ENCODE results near the gene TRIM38.
"Not testable (repeated sequence)": the region's sequence is repeated elsewhere in the genome, so short reads cannot be mapped to it uniquely, and the experiment has no call there.

TRIM38 gene, protein sequence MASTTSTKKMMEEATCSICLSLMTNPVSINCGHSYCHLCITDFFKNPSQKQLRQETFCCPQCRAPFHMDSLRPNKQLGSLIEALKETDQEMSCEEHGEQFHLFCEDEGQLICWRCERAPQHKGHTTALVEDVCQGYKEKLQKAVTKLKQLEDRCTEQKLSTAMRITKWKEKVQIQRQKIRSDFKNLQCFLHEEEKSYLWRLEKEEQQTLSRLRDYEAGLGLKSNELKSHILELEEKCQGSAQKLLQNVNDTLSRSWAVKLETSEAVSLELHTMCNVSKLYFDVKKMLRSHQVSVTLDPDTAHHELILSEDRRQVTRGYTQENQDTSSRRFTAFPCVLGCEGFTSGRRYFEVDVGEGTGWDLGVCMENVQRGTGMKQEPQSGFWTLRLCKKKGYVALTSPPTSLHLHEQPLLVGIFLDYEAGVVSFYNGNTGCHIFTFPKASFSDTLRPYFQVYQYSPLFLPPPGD

DNA sequence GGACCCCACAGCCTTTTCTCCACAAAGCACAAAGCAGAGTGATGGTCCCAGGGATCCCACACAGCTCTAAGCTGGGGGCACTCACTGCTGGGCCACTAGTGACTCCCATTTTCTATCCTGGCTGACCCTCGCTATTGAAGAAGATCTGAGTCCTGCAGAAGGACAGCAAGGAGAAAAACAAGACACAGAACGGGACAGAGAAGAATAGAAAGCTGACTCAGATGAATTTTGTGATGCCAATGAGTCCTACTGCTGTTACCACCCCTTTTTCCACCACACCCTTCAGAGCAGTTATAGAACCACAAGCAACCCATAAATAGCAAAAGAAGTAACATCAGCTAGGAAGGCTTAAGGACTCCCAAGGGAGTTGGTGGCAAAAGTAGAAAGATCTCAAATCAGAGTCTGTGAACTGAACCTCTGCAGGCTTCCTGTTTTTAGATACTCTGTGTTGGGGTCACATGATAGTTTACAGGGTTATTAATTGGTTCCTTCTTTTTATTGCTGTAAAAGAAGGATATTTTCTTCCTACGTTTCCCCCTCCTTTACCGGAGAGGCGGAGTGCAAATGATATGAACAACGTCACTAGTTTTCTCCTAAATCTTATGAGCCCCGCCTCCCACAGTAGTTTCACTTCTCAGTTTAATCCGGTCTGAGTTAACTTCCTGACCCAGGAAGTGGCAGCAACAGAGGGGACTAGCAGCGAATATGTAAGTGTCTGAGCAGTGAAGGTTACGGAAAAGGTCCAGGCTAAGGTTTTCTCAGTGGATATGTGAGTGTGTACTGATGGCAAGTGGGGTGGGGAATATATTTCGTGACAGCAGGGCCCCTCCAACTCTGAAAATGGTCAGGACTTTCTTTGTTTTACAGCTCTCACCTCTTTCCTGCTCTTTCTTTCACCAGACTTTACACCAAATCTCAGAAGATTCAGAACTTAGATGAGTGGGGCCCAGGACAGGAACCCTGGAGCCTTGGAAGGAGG, at the start of gene TRIM38:
TSS of gene TRIM38 (plus strand) at position 654 of the 979 bp plus-strand sequence. CDS start 3,721 bp downstream, outside the sequence.
- DNase-seq, result peak; percentile 55 to 75

DNA sequence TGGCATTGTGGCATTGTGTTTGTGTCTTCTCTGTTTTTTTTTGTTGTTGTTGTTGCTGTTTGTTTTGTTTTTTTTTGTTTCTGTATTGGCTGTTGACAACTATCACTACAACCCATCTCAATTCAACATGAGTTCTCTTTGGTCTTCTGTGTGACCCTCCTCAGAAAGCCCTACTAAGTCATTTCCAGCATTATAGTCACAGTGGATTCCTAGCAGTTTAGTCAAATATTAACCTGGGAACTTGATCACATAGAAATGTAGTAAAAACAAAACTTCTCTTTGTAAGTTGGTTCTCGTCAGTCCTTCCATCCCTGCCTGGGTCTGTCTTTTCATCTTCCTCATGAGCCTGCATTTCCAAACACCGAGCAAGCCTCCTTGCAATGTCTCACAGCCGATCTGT, 48.9 kb upstream of the TRIM38 start:
- no peak for DNase-seq

DNA sequence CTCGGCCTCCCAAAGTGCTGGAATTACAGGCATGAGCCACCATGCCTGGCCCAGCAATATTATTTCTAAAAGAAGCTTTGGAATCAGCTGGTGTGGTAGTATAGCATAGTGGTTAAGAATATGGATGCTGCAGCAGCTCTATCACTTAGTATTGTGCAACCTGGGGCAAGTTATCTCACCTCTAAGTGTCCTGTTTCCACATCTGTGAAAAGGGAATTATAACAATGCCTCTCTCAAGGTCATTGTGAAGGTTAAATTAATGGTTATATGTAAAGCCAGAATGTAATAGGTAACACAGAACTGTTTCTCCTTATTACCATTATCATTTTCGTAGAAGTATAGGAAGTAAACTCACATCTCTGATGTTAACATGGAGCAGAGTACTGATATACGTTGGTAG, 46.3 kb upstream of the TRIM38 start:
- no peak for DNase-seq

DNA sequence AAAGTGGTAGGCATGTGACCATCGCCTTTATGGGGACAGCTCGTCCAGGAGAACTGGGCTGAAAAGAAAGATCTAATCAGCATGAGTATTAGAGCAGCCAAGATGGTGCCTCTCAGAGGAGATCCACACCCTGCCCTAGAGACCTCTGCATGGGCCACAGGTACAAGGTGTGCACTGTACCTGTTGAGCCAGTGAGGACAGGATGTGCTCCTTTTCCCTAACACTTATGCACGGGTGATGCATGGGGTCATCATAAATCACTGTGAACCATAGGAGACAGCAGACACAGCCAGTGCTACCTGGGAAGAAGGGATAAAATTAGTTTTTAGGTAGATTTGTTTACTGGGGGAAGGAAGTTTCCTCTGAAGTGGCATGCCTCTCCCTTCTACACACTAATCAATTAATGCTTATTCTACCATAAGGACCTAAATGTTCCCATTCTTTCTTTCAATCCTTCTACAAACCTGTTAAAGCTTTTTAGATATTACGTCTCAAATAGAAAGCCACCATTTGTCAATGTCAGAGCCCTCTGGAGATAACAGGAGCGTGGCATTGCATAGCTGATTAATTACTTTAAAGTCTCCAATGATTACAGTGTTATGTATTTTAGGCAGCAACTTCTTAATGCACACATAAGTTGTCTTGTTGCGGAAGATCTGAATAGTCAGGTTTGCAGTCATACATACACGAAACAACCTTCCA, 45.7 kb upstream of the TRIM38 start:
- no peak for DNase-seq

DNA sequence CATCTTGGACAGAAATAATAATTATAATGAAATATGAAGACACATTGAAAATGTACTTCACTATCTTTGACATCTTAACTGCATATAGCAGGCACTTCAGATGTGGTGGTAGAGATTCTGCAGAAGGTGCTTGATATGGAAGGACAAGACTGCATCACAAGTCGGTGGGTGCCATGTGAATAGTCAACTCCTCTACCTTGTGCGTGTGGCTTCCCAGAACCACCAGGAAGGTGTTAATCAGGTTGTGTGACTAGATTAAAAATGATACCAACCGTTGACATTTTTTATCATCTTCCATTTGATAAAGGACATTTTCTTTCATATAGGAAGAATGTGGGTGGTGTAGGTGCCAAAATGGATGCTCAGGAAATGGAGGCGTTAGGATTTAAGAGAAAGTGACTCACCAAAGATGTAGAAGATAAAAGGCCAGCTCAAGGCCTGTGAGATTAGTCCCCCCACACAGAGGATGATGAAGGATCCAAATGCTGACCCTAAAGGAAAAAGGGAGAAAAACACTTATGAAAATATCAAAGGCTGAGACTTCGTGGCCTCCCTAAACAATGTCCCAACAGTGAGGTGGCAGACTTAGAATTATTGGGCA, 44.4 kb upstream of the TRIM38 start:
- peak in 1 of 2 donors; percentile 25 for DNase-seq

DNA sequence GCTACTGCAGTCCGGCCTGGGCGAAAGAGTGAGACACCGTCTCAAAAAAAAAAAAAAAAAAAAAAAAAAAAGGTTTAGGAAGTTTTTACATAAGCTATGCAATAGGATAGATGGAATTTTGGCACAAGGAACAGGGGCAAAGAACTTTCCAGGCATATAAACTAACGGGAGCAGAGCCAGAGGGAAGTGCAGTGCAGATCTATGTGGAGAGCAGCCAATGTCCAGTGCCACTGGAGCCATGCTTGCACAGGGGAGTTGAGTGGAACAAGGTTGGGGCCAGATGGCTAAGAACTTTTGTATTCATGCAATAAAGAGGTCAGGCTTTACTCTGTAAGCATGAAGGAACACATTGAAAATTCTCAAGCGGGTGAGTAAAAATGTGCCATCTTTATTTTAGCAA, 42.9 kb upstream of the TRIM38 start:
- no peak for DNase-seq

DNA sequence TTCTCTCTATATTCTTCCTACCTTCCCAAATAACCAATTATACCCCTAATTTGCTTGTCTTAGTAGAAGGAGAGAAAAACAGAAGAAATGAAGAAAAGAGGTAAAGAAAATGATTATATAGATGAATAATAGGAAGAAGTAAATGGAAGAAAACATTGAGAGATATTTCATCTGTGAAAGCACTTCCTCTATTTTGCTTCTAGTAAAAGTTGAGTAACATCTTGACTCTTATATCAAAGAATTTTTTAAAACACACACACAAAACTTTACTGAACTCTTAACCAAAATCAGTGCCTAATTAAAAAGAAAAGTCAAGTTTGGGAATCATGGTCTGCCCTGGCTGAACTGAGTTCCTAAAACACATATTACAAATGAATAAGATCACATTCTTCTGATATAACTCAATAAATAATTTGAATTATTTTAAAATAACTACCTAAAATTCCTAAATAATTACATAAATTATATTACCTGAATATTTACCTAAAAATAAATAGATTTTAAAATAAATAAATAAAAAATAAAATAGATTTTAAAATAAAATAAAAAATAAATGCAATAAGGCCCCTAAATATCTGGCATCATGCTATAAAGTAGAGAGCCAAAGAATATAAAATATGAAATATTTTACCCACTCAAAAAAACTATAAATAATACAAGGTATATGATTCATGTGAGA, 40.9 kb upstream of the TRIM38 start:
- no peak for DNase-seq

DNA sequence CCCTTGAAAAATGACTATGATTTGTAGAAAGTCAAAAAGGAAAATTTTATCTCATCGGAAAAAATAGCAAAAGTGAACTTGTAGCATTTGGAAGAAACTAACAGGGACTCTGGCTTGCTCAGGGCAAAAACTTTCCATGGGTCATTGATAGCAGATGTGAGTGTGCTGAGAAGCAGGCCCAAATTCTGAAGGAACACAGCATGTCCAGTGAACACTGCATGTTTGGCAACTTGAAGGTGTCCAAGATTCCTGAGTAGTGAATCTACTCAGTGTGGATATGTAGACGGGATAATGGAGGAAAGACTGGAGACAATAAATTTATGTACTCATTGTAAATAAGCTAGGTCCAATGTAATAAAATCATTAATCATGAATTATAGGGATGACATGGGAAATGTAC, 40.3 kb upstream of the TRIM38 start:
- DNase-seq, result no peak

DNA sequence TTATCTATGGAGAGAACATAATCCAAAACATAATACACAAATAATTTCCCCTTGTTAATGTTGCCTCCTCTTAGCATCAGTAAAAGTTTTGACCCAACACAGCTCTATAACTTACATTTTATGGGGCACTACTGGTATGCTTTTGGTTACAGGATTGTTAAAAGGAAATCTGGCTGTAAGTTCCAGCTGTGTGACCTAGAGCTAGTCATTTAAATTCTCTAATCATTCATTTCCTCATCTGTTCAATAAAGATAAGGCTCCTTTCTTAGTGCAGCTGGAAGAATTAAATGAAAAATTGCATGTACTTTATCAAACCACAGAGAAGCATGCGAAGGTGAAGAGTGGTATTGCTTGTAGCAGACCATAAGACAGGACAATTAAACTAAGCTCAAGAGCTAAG, 36.7 kb upstream of the TRIM38 start:
- DNase-seq, result no peak

DNA sequence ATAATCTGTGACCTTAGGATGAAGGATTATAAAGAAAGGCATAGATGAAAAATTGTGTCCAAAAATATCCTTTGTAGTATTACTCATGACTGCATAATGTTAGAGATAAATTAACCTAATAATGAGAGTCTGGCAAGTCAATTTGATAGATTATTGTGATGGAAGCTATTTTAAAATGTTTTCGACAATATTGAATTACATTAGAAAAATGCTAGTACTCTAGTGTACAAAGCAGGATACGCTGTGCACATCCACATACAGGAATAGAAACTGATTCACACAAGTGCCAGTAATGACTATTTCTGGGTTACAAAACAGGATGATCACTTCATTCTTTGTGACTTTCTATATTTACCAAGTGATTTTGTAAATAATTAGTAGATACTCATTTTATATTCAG, 35.4 kb upstream of the TRIM38 start:
- DNase-seq, result no peak

DNA sequence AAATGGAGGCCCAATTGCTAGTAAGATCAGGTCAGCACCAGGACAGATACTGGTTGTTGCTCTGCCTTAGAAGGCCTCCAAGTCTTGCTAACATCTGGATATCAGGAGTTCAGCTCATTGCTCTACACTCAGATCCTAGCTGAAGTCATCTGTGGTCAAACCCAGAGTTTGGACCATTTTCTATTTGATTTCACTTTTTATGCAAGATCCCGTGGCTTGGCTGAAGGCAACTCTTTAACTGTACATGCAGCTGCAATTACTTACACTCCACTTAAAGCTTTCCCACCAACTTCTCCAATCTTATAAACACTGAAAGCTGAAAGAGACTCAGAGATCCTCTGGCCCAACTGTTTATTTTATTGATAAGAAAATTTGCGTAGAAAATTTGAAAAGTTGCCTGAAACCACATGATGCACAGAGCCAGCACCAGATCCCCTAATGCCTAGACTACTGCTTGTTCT, 34.8 kb upstream of the TRIM38 start:
- no peak for DNase-seq

DNA sequence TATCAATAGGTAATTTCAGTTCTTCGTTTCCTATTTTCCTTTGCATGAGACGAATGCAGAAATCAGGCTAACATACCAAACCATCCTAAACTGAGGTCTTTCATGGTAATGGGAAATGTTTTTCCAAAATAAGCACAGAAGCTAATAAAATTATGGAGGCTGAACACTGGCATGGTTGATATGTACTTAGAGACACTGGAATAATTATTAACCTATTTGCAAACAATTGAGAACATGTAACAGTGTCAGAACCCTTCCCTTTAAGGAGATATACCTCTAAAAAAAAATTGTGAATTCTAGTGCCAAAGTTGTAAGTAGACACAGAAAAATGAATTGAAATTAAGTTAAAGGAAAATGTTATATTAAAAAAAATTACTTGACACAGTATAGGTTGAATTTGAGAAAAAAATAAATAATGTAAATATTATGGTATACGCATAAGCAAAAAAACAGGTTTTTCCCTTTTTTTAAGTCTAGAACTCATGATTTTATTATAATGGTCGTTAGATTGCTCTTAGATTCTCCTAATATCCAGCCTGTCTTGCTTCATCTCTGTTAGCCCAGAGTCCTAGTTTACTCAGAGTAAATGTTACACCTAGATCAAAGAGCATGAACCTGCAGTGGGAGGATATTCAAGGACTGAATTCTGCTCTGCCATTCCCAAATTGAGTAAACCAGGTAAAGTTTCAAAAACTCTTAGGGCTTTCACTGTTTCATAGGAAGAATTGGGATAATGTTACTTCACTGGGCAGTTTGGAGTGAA, 33.9 kb upstream of the TRIM38 start:
- no peak for DNase-seq

DNA sequence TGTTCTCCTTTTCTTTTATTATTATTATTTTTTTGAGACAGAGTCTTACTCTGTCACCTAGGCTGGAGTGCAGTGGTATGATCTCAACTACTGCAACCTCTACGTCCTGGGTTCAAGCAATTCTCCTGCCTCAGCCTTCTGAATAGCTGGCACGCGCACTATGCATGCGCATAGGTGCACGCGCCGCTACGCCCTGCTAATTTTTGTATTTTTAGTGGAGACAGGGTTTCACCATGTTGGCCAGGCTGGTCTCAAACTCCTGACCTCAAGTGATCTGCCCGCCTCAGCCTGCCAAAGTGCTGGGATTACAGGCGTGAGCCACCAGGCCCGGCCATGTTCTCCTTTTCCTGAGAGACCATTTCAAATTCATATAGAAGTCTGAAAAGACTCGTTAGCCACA, 32.8 kb upstream of the TRIM38 start:
- DNase-seq, result not testable (repeated sequence)

DNA sequence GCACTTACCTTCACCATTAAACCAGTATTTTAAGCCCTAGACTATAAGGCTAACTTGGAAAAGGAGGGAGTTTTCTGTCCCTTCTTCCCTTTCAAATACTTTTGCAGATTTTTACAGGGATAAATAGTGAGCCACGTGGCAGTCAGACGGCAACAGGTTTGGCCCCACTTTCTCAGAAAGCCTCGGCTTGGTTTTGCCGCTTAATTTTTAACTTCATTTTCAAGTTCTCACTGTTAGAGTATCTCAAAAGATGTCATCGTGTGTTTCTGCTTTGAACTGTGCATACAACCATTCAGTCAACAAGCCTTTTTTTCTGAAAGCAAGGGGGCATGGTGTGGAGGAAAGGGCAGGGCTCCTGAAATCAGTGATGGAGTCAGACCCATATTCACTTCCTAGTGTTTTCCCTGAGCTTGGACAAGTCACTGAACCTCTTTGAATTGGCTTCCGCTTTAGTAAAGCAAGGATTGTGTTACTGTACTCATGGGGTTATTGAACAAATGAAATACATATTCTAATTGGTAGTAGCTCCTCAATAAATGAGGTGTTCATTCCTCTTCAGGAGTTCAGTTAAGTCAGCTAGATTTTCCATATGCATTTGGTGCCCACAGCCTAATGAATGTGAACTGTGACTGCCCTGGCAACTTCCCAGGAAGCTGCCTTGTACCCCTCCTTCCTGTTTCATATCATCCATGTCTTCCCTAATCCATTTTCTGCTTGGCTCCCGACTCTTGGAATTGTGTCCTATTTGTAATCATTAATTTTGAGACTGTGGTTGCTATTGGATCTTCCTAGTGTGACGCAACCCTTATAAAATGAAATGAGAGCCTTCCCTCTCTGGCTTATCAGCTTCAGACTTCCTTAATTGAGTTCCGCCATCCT, 31.8 kb upstream of the TRIM38 start, which contains the start of gene SLC17A2:
TSS of gene SLC17A2 (minus strand) at position 160 of the 879 bp plus-strand sequence. CDS start 4,895 bp downstream, outside the sequence.
- no peak for DNase-seq

DNA sequence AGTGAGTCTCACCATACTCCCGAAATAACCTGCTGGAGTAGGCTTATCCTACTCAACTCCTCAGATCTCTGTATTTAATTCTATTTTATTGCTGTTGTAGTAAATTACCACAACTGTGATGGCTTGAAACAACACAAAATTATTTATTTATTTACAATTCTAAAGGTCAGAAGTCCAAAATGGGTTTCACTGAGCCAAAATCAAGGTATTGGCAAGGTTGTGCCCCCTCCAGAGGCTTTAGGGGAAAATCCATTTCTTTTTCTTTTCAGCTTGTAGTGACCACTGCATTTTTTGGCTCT, 31.2 kb upstream of the TRIM38 start:
- DNase-seq, result no peak

DNA sequence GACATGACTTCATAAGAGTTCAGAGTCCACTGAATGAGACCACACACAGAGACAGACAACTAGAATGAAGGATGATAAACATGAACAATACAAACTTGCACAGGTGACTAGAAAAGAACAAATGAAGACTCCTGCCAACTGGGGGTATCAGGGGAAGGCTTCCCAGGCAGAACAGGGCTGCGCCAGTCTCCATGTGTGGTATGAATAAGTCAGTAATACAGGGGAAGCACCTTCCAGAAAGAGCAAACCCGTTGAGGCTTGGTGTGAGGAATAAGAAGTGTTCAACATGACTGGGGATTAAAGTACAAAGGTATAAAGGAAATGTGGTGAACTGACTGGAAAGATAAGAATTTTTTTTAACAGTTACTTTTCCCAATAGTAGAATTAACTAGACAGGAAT, 28.4 kb upstream of the TRIM38 start:
- no peak for DNase-seq

DNA sequence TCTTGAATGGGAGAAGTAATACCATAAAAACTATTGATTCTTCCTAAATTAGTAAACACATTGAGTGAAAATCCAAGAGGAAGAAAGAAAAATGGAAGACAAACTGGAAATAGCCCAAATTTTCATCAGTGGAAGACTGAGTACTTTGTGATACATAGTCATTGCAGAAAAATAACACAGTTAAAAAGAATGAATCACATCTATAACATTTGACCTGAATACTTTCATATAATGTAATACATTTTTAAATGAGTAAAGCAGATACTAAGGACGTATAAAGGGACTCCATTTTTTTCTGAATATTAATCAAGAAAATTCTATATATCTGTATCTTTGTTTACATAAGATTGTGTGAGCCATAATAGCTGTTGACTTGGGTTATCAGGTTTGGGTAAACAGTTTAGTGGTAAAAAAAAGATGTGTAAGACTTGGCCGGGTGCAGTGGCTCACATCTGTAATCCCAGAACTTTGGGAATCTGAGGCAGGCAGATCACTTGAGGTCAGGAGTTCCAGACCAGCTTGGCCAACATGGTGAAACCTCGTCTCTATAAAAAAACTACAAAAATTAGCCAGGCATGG, 27.8 kb upstream of the TRIM38 start:
- no peak for DNase-seq

DNA sequence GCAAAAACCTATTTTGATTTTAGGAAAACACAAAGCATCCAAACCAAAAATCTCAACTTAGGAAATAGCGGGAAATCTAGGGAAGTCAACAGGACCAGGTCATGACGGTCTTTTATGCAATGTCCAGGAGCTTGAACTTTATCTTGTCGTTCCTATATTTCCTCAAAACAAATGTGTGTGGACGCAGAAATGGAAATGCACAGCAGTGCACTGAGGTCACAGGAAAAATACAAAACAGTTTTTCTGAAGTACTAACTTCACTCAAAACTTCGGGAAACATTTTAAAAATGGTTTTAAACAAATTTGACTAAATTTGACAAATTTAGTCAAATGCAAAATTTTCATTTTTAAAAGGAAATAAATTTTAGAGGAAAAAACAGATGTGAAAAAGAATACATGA, 26.6 kb upstream of the TRIM38 start:
- no peak for DNase-seq

DNA sequence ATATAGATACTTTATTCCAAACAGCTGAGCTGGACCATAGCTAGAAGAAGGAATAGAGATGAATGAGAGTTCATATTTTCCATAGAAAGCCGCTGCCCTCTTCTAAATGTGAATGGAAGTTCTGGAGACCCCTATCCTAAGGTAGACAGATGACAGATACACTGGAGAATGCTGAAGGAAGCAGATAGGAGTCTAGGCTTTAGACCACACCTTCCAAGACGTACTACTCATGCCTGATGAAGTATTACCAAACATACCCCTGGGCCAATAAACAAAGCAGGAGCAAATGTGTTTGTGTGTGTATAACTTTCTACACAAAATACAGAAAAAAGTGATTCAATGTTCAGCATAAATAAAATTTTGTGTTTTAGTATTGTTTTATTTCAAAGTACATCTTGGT, 23.0 kb upstream of the TRIM38 start:
- no peak for DNase-seq
